H1 (cell line): ENCODE measurements around the gene ME1. TPM values are rescaled to one million over a fixed set of nuclear protein-coding genes. Genes with fewer than 3 reads are reported as not detected.

Experiments used
- CTCF ChIA-PET: fragments of 300-600 bp; sonication (Branson Sonifier 250); formaldehyde crosslinking; loops from one replicate; lab custom pipeline; 2021; ENCODE audit not compliant: partially characterized antibody; lab: Charles Lee
- POLR2A ChIA-PET: fragments of 300-600 bp; sonication (Branson Sonifier 250); formaldehyde crosslinking; loops from one replicate; lab custom pipeline; 2021; ENCODE audit warnings: inconsistent platforms; ENCODE audit not compliant: partially characterized antibody; lab: Charles Lee
- DNase-seq, 2 experiments: peaks; one replicate each; pipeline versions ENCODE4 v3.0.0 to v3.0.0-alpha.2; 2010 to 2022; ENCODE audit warnings: low spot score in 2 of 2, low read depth in 1 of 2, mixed read lengths in 1 of 2
- FAIRE-seq: peaks from 2 replicates; lab custom pipeline; 2011; peaks lifted over from hg19 to GRCh38; lab: Jason Lieb, UNC
- H2AFZ ChIP-seq: 2 replicates; pipeline ENCODE4 v1.8.1; 2012; ENCODE audit warnings: low read length, inconsistent platforms
- H2AK5ac ChIP-seq: 2 replicates; pipeline ENCODE4 v1.6.1; 2013; ENCODE audit warnings: low read depth, low read length
- H2BK120ac ChIP-seq: replicated peaks from 2 replicates; pipeline ENCODE3; 2013; ENCODE audit warnings: low read depth, low read length, inconsistent platforms
- H2BK12ac ChIP-seq: 2 replicates; pipeline ENCODE4 v1.6.1; 2013; ENCODE audit warnings: low read depth, low read length
- H2BK15ac ChIP-seq: 2 replicates; pipeline ENCODE4 v1.6.1; 2013; ENCODE audit warnings: low read length
- H2BK20ac ChIP-seq: 2 replicates; pipeline ENCODE4 v1.6.1; 2013; ENCODE audit warnings: low read length
- H2BK5ac ChIP-seq: 2 replicates; pipeline ENCODE4 v1.6.1; 2013; ENCODE audit warnings: low read depth, low read length
- H3K14ac ChIP-seq: 2 replicates; pipeline ENCODE4 v1.6.1; 2013; ENCODE audit warnings: inconsistent platforms; ENCODE audit not compliant: insufficient read length
- H3K18ac ChIP-seq: 2 replicates; pipeline ENCODE4 v1.6.1; 2013; ENCODE audit warnings: low read length; ENCODE audit errors: extremely low read depth
- H3K23ac ChIP-seq: 2 replicates; pipeline ENCODE4 v1.6.1; 2013; ENCODE audit warnings: inconsistent platforms; ENCODE audit not compliant: insufficient read length
- H3K23me2 ChIP-seq: 2 replicates; pipeline ENCODE4 v1.6.1; 2013; ENCODE audit warnings: low read depth, low read length
- H3K27ac ChIP-seq: 2 replicates; pipeline ENCODE4 v1.6.1; 2011; ENCODE audit warnings: low read depth, low read length, inconsistent platforms
- H3K27me3 ChIP-seq, 4 experiments: replicated peaks in 1 of 4; 1 replicate in 1 of 4; 2 replicates in 3 of 4; pipeline versions ENCODE4 v1.6.1 to v1.8.1; 2011 to 2013; ENCODE audit warnings: low read length in 3 of 4, mild to moderate bottlenecking in 3 of 4, inconsistent platforms in 2 of 4, mixed read lengths in 2 of 4, moderate library complexity in 1 of 4; ENCODE audit not compliant: control insufficient read depth in 3 of 4, insufficient read depth in 3 of 4; ENCODE audit errors: extremely low read depth in 1 of 4
- H3K36me3 ChIP-seq, 4 experiments: 2 replicates each; pipeline versions ENCODE4 v1.6.1 to v1.8.1; 2011 to 2013; ENCODE audit warnings: mild to moderate bottlenecking in 4 of 4, low read length in 3 of 4, moderate library complexity in 2 of 4, control low read depth in 1 of 4, inconsistent platforms in 1 of 4; ENCODE audit not compliant: insufficient read depth in 4 of 4, control insufficient read depth in 2 of 4
- H3K4ac ChIP-seq: replicated peaks from 2 replicates; pipeline ENCODE3; 2013; ENCODE audit warnings: low read length, low read depth, mixed read lengths, inconsistent platforms; ENCODE audit not compliant: insufficient read length
- H3K4me1 ChIP-seq, 4 experiments: replicated peaks in 1 of 4; 1 replicate in 1 of 4; 2 replicates in 3 of 4; pipeline versions ENCODE4 v1.6.1 to v1.8.1; 2011 to 2013; ENCODE audit warnings: low read length in 3 of 4, inconsistent platforms in 2 of 4, mixed read lengths in 1 of 4; ENCODE audit not compliant: insufficient read depth in 4 of 4, control insufficient read depth in 3 of 4
- H3K4me2 ChIP-seq, 2 experiments: 2 replicates each; pipeline versions ENCODE4 v1.6.1 to v1.8.1; 2011 to 2013; ENCODE audit warnings: low read depth in 2 of 2, low read length in 2 of 2, control low read depth in 1 of 2, inconsistent platforms in 1 of 2, mild to moderate bottlenecking in 1 of 2; ENCODE audit not compliant: insufficient read depth in 1 of 2
- H3K4me3 ChIP-seq, 4 experiments: fragments of 200-600, 300-600 bp in 1 of 4; sonication (generic), shearing (Covaris generic), sonication (Bioruptor Twin) in 1 of 4; 2 replicates each; pipeline versions ENCODE4 v1.5.1 to v1.8.1; 2011 to 2016; ENCODE audit warnings: low read length in 4 of 4, low read depth in 3 of 4, control low read depth in 2 of 4, inconsistent platforms in 2 of 4, mild to moderate bottlenecking in 2 of 4, mixed read lengths in 1 of 4, moderate library complexity in 1 of 4; ENCODE audit not compliant: insufficient read depth in 2 of 4; ENCODE audit errors: extremely low read depth in 1 of 4
- H3K56ac ChIP-seq: replicated peaks from 2 replicates; pipeline ENCODE3; 2013; ENCODE audit warnings: low read depth, mild to moderate bottlenecking, mixed read lengths, low read length, inconsistent platforms; ENCODE audit not compliant: insufficient read length
- H3K79me1 ChIP-seq: 2 replicates; pipeline ENCODE4 v1.6.1; 2013; ENCODE audit warnings: low read depth, low read length, control low read depth
- H3K79me2 ChIP-seq, 2 experiments: 2 replicates each; pipeline versions ENCODE4 v1.6.1 to v1.8.1; 2012 to 2013; ENCODE audit warnings: low read length in 2 of 2, mild to moderate bottlenecking in 2 of 2, inconsistent platforms in 1 of 2; ENCODE audit not compliant: insufficient read depth in 2 of 2, control insufficient read depth in 1 of 2
- H3K9ac ChIP-seq, 4 experiments: replicated peaks in 1 of 4; 1 replicate in 1 of 4; 2 replicates in 3 of 4; pipeline versions ENCODE4 v1.6.1 to v1.8.1; 2011 to 2013; ENCODE audit warnings: low read depth in 3 of 4, low read length in 3 of 4, control low read depth in 2 of 4, mild to moderate bottlenecking in 2 of 4, moderate library complexity in 2 of 4, inconsistent platforms in 1 of 4; ENCODE audit errors: extremely low read depth in 1 of 4
- H3K9me3 ChIP-seq, 2 experiments: 2 replicates each; pipeline versions ENCODE4 v1.6.1 to v1.8.1; 2012 to 2013; ENCODE audit warnings: mild to moderate bottlenecking in 2 of 2, moderate library complexity in 2 of 2, control low read depth in 1 of 2, inconsistent platforms in 1 of 2, low read depth in 1 of 2, low read length in 1 of 2, mixed read lengths in 1 of 2; ENCODE audit not compliant: insufficient read depth in 2 of 2
- H4K20me1 ChIP-seq, 2 experiments: replicated peaks in 1 of 2; 2 replicates each; pipeline versions ENCODE3 to v1.8.1; 2011 to 2013; ENCODE audit warnings: inconsistent platforms in 2 of 2, low read length in 2 of 2, mild to moderate bottlenecking in 1 of 2; ENCODE audit not compliant: insufficient read depth in 2 of 2, control insufficient read depth in 1 of 2
- H4K5ac ChIP-seq: 2 replicates; pipeline ENCODE4 v1.6.1; 2013; ENCODE audit warnings: low read length, low read depth, mixed read lengths, inconsistent platforms; ENCODE audit not compliant: insufficient read length
- H4K8ac ChIP-seq: 2 replicates; pipeline ENCODE4 v1.8.0; 2013; ENCODE audit warnings: mild to moderate bottlenecking, moderate library complexity, low read length, inconsistent platforms; ENCODE audit not compliant: insufficient read depth; ENCODE audit errors: extremely low read depth
- H4K91ac ChIP-seq: replicated peaks from 2 replicates; pipeline ENCODE3; 2013; ENCODE audit warnings: low read length, mixed read lengths, inconsistent platforms; ENCODE audit not compliant: insufficient read length
- WGBS, 2 experiments: shearing (Covaris generic) in 1 of 2; methylation state at CpG; one replicate each; pipeline versions ENCODE4 v1.1.6 to v1.1.7; 2013 to 2015; ENCODE audit warnings: low lambda C conversion rate in 2 of 2, mixed read lengths in 2 of 2, inconsistent platforms in 1 of 2, low coverage in 1 of 2, missing lambda C conversion rate in 1 of 2; ENCODE audit not compliant: insufficient replicate concordance in 2 of 2, insufficient coverage in 1 of 2, insufficient read length in 1 of 2; ENCODE audit errors: extremely low coverage in 1 of 2, missing lambda C conversion rate in 1 of 2; 5-methylcytosine and 5-hydroxymethylcytosine counted together
- polyA plus RNA-seq, 7 experiments: library from polyadenylated mRNA; depleted of rRNA in 3 of 7; stranded (reverse) in 5 of 7; unstranded in 2 of 7; fragments of >200 nt in 5 of 7; fragments of 200-250 nt in 2 of 7; gene quantifications; 1 replicate in 5 of 7; 2 replicates in 1 of 7; 4 replicates in 1 of 7; pipeline versions ENCODE4 v1.2.1 to v1.2.3, GENCODE V29; 2011 to 2013; ENCODE audit warnings: missing spikeins in 2 of 7, mixed read lengths in 2 of 7
- total RNA-seq: library from RNA; stranded (reverse); fragmentation: NEBNext Ultra II Directional; extraction: Animal tissue kit (Norgen Biotek cat#: 25700); gene quantifications from 2 replicates; pipeline ENCODE4 v1.2.1, GENCODE V29; 2021
- TF ChIP-seq, protein P1 (sequence below): IDR thresholded peaks from 2 replicates; pipeline ENCODE4 v1.6.1; 2012; ENCODE audit warnings: inconsistent platforms

ME1 gene
- total and polyA plus RNA-seq, 2 of the 8 experiments (the other 6 are each of a cell fraction or from before 2014, with no cell fraction given) = 1.3 to 3.9 TPM

DNA sequence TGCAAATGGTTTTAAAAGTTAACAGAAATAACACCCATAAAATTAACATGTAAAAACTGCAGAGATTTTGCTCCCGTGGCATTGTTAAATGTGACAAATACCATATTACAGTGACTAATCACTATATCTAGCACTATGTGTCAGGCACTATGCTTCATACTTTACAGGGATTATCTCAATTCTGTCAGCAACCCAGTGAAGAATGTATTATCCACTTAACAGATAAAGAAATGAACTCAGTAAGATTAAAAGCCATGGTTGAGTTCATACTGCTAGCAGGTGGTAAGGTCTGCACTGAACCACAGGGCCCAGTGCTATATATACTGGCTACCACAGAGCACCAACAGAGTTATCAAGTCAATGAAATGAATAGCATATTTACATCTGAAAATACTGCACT is 172.3 kb downstream of the ME1 start:
- Histone ChIP-seq H3K36me3 (no peaks in the 10 kb centered on the region), H3K4me3 (no peak overlapping the region), H3K56ac (no peak overlapping the region), H2BK15ac (no peak overlapping the region), H3K9ac (no peak overlapping the region), H3K23me2 (no peaks in the 10 kb centered on the region), H3K14ac (no peak overlapping the region), H2AFZ (no peak overlapping the region), H3K4me2 (no peak overlapping the region), H2BK120ac (no peak overlapping the region), H3K23ac (no peak overlapping the region), H3K27ac (no peak overlapping the region), H3K79me1 (no peaks in the 10 kb centered on the region), H4K91ac (no peak overlapping the region), H2AK5ac (no peak overlapping the region), H4K8ac (no peak overlapping the region), H3K9me3 (no peaks in the 10 kb centered on the region), H3K18ac (no peak overlapping the region), H2BK20ac (no peak overlapping the region), H2BK5ac (no peak overlapping the region), H3K4ac (no peak overlapping the region), H2BK12ac (no peak overlapping the region), H4K20me1 (no peaks in the 10 kb centered on the region), H3K79me2 (no peaks in the 10 kb centered on the region), H3K27me3 (no peaks in the 10 kb centered on the region), H3K4me1 (no peaks in the 10 kb centered on the region), H4K5ac (no peak overlapping the region)
- TF ChIP-seq, protein P1, sequence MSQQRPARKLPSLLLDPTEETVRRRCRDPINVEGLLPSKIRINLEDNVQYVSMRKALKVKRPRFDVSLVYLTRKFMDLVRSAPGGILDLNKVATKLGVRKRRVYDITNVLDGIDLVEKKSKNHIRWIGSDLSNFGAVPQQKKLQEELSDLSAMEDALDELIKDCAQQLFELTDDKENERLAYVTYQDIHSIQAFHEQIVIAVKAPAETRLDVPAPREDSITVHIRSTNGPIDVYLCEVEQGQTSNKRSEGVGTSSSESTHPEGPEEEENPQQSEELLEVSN = no peak
- POLR2A ChIA-PET = no interaction called here
- CTCF ChIA-PET = no interaction called here
- FAIRE-seq = no peak
- DNase-seq = no peak
- WGBS, 2 experiments = 95% methylated on average over 1 of the region's 1 CpG; no CpG with 5 or more reads in 1 of the 2 experiments
